ENCODE results near the gene PRKCZ. TPM values are rescaled to one million over a fixed set of nuclear protein-coding genes. Genes with fewer than 3 reads are reported as not detected.
A peak's percentile ranks its signal among the peaks of the same experiment; 100 is the strongest.

The PRKCZ gene
- polyA plus RNA-seq, 3 donors: 0.74 to 1.9 (median 1.4) TPM

DNA sequence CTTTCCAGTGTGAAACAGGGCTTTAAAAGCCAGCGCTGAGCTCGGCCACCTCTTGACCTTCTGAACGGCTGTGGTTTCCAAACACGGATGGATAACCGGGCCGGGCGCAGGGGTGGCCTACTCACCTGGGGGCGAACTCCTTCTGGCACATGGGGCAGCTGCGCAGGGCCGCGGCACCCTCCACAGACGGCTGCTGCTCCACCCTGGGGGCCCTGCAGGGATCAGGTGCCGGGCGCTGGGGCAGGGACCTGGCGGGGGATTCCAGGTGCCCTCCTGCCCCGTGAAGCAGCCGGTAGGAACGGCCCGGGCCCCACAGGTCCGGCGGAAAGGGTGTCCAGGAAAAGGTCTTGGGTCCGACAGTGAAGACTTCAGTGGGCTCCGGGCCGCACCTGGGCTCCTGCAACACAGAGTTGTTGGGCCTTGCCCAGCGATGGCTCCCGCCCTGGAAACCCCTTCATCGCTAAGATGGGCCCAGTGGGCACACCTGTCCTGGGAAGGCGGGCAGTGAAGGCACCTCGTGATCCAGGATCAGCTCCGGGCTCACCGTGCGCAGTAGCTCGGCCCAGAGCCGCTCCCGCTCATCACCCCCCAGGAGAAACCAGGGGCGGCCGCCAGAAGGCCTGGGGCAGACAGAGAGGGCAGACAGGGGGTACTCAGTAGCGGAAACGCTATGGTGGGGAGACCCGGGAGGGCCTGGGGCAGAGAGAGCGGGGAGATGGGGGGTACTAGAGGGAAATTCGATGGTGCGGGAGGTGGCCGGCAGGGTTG is 143.5 kb downstream of the PRKCZ start:
- intact Hi-C loops (cut with micrococcal nuclease): loop anchor here (2.0 to 10.0 kb wide), 4 partner anchors 61 to 351 kb away; no protein-coding TSS in a partner anchor

DNA sequence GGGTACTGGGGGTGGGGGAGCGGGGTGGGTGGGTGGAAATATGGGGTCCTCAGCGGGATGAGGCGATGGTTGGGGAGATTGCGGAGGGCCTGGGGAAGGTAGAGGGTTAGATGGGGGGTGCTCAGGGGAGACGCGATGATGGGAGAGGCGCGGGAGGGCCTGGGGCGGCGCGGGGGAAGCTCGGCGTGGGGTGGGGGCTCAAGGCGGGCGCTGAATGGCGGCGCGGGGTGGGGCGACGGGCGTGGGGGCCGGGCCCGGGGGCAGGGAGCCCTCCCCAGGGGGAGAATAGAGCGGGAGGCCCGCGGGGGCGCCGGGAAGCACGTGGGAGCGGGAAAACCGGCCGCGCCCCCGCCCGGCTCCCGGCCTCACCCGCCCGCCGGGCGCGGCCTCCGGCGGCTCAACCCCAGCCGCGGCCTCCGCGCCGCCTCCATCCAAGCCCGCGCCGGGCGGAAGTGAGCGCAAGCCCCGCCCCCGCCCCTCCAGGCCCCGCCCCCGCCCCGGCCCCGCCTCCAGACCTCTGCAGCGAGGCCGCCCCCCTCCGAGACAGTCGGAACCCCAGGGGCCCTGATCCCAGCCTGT is 144.2 kb downstream of the PRKCZ start, which contains the start of gene FAAP20:
TSS of gene FAAP20 (minus strand) at position 454 of the 579 bp plus-strand sequence. CDS start at position 431, 23 bp downstream.
- Mint-ChIP-seq H3K9me3 (no peaks in the 10 kb centered on the region), H3K4me3 (peak within 1 kb of the TSS; percentile 78 to 84), H3K36me3 (peaks cover 3 to 9% of the 10 kb centered on the region in 2 donors), H3K27ac (peak within 1 kb of the TSS; percentile 76 to 95 (median 90)), H3K27me3 (ENCODE audit: low read depth in 3 of 3) (peaks cover 0 to 2% (median 1%) of the 10 kb centered on the region in 3 donors), H3K4me1 (peaks cover 24% of the 10 kb centered on the region)
- Histone ChIP-seq H4K20me1 (ENCODE audit: insufficient read depth, low read length) (no peaks in the 10 kb centered on the region), H3K79me2 (ENCODE audit: insufficient read depth, low read length) (peaks cover 26% of the 10 kb centered on the region), H3K4me1 (ENCODE audit: control insufficient read depth in 1 of 2, insufficient read depth in 2 of 2, low read length in 2 of 2) (peaks cover 37 to 47% of the 10 kb centered on the region in 2 donors), H3K9me3 (replicated peaks in 1 of 2; ENCODE audit: control insufficient read depth in 1 of 2, insufficient read depth in 1 of 2, low read length in 2 of 2) (no peaks in the 10 kb centered on the region), H3K27ac (ENCODE audit: low read depth in 1 of 2, low read length in 2 of 2) (peak within 1 kb of the TSS; percentile 69 to 89), H3K4me3 (replicated peaks in 1 of 3; ENCODE audit: low read depth in 2 of 3, low read length in 3 of 3) (peak within 1 kb of the TSS; percentile 54 to 92 (median 61)), H2AFZ (ENCODE audit: insufficient read depth, low read depth, low read length, poor library complexity, severe bottlenecking) (peak within 1 kb of the TSS; percentile 96), H3K36me3 (replicated peaks in 1 of 2; ENCODE audit: control insufficient read depth in 1 of 2, insufficient read depth in 2 of 2, low read length in 2 of 2) (no peaks in the 10 kb centered on the region), H3K4me2 (replicated peaks; ENCODE audit: extremely low read depth, low read length, poor library complexity, severe bottlenecking) (peak within 1 kb of the TSS; percentile 100), H3K27me3 (ENCODE audit: control insufficient read depth in 2 of 2, insufficient read depth in 2 of 2, low read length in 2 of 2) (no peaks in the 10 kb centered on the region), H3K9ac (ENCODE audit: insufficient read depth, low read length, poor library complexity, severe bottlenecking) (peak within 1 kb of the TSS; percentile 76)
- intact Hi-C loops (cut with micrococcal nuclease): loop anchor here (2.0 to 10.0 kb wide), 4 partner anchors 62 to 350 kb away; no protein-coding TSS in a partner anchor
- TF ChIP-seq, protein P1, sequence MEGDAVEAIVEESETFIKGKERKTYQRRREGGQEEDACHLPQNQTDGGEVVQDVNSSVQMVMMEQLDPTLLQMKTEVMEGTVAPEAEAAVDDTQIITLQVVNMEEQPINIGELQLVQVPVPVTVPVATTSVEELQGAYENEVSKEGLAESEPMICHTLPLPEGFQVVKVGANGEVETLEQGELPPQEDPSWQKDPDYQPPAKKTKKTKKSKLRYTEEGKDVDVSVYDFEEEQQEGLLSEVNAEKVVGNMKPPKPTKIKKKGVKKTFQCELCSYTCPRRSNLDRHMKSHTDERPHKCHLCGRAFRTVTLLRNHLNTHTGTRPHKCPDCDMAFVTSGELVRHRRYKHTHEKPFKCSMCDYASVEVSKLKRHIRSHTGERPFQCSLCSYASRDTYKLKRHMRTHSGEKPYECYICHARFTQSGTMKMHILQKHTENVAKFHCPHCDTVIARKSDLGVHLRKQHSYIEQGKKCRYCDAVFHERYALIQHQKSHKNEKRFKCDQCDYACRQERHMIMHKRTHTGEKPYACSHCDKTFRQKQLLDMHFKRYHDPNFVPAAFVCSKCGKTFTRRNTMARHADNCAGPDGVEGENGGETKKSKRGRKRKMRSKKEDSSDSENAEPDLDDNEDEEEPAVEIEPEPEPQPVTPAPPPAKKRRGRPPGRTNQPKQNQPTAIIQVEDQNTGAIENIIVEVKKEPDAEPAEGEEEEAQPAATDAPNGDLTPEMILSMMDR (IDR thresholded peaks at IDR 0.05): no peak
- under 1% methylated on average over 51 of the region's 63 CpGs for WGBS (ENCODE audit: insufficient coverage)
- peak in 2 of 3 donors; percentile 44 to 63 for DNase-seq

More for the DNA sequence above, 143.5 kb downstream of the PRKCZ start:
- peak overlapping the region in 2 of 7 donors; percentile 45 to 50 for H3K27ac Mint-ChIP-seq
- H3K4me1 Mint-ChIP-seq: peaks cover 20% of the 10 kb centered on the region
- no peak overlapping the region for H2AFZ ChIP-seq (ENCODE audit: insufficient read depth, low read depth, low read length, poor library complexity, severe bottlenecking)
- H3K4me2 ChIP-seq (replicated peaks; ENCODE audit: extremely low read depth, low read length, poor library complexity, severe bottlenecking): peak overlapping the region; percentile 100
- H3K4me3 Mint-ChIP-seq: peak overlapping the region; percentile 53 to 56
- H3K9ac ChIP-seq (ENCODE audit: insufficient read depth, low read length, poor library complexity, severe bottlenecking): no peak overlapping the region
- H3K4me1 ChIP-seq (ENCODE audit: control insufficient read depth in 1 of 2, insufficient read depth in 2 of 2, low read length in 2 of 2): peaks cover 37 to 47% of the 10 kb centered on the region in 2 donors
- H3K36me3 Mint-ChIP-seq: peaks cover 3 to 9% of the 10 kb centered on the region in 2 donors
- H3K36me3 ChIP-seq (replicated peaks in 1 of 2; ENCODE audit: control insufficient read depth in 1 of 2, insufficient read depth in 2 of 2, low read length in 2 of 2): no peaks in the 10 kb centered on the region
- peaks cover 0 to 2% (median 0%) of the 10 kb centered on the region in 3 donors for H3K27me3 Mint-ChIP-seq (ENCODE audit: low read depth in 3 of 3)
- H3K27ac ChIP-seq (ENCODE audit: low read depth in 1 of 2, low read length in 2 of 2): no peak overlapping the region
- H3K9me3 Mint-ChIP-seq: no peaks in the 10 kb centered on the region
- H3K27me3 ChIP-seq (ENCODE audit: control insufficient read depth in 2 of 2, insufficient read depth in 2 of 2, low read length in 2 of 2): no peaks in the 10 kb centered on the region
- H4K20me1 ChIP-seq (ENCODE audit: insufficient read depth, low read length): no peaks in the 10 kb centered on the region
- TF ChIP-seq, protein P1 (IDR thresholded peaks at IDR 0.05): no peak
- H3K9me3 ChIP-seq (replicated peaks in 1 of 2; ENCODE audit: control insufficient read depth in 1 of 2, insufficient read depth in 1 of 2, low read length in 2 of 2): no peaks in the 10 kb centered on the region
- peaks cover 26% of the 10 kb centered on the region for H3K79me2 ChIP-seq (ENCODE audit: insufficient read depth, low read length)
- WGBS (ENCODE audit: insufficient coverage): 85% methylated on average over 41 of the region's 44 CpGs
- peak overlapping the region in 1 of 3 experiments; percentile 92 for H3K4me3 ChIP-seq (replicated peaks in 1 of 3; ENCODE audit: low read depth in 2 of 3, low read length in 3 of 3)
- DNase-seq: no peak
